A549 (cell line): Measurements from ENCODE around the gene PDLIM7. TPM values are rescaled to one million over a fixed set of nuclear protein-coding genes. Genes with fewer than 3 reads are reported as not detected.

Experiments used
- ATAC-seq, 2 experiments: fragments of 200-7000 bp in 1 of 2; fragments of >200 bp in 1 of 2; cut with Nextera tagmentation in 1 of 2; cut with Tn5 transposase in 1 of 2; 3 replicates each; pipeline versions ENCODE4 v1.8.0 to v1.9.1; 2018 to 2020; ENCODE audit warnings: mild to moderate bottlenecking in 1 of 2, moderate library complexity in 1 of 2
- CTCF ChIA-PET: fragments of 300-600 bp; sonication (Branson Sonifier 250); formaldehyde crosslinking; extraction: SDS; loops from one replicate; lab custom pipeline; 2021; ENCODE audit warnings: antibody characterized with exemption, inconsistent platforms; lab: Yijun Ruan, JAX
- POLR2A ChIA-PET: fragments of 350-600 bp; formaldehyde crosslinking; extraction: SDS; loops from one replicate; lab custom pipeline; 2021; ENCODE audit warnings: antibody characterized with exemption, inconsistent platforms; lab: Yijun Ruan, JAX
- DNase-seq, 2 experiments: peaks; one replicate each; pipeline versions ENCODE4 v3.0.0 to v3.0.0-alpha.2; 2011 to 2016; ENCODE audit warnings: low read depth in 1 of 2, low spot score in 1 of 2
- FAIRE-seq: peaks from 2 replicates; lab custom pipeline; 2011; peaks lifted over from hg19 to GRCh38; lab: Jason Lieb, UNC
- H3K27ac ChIP-seq, 2 experiments: fragments of >200 bp; sonication (Bioruptor Twin); formaldehyde crosslinking; 3 replicates each; pipeline ENCODE4 v1.5.1; 2016 to 2017
- H3K4me1 ChIP-seq: fragments of >200 bp; sonication (Bioruptor Twin); formaldehyde crosslinking; 3 replicates; pipeline ENCODE4 v1.6.1; 2016
- H3K4me2 ChIP-seq: fragments of >200 bp; sonication (Bioruptor Twin); formaldehyde crosslinking; 3 replicates; pipeline ENCODE4 v1.6.1; 2016
- H3K4me3 ChIP-seq: fragments of >200 bp; sonication (Bioruptor Twin); formaldehyde crosslinking; 3 replicates; pipeline ENCODE4 v1.5.1; 2016
- H3K9me3 ChIP-seq: fragments of >200 bp; sonication (Bioruptor Twin); formaldehyde crosslinking; 3 replicates; pipeline ENCODE4 v1.6.1; 2016
- ATOH8 ChIP-seq: fragments of 250-450 bp; sonication (Bioruptor Pico); IDR thresholded peaks from 2 replicates; pipeline ENCODE4 v1.5.0; 2020; ENCODE audit warnings: low read depth, mild to moderate bottlenecking, moderate library complexity
- BCL3 ChIP-seq: fragments of >200 bp; sonication (Bioruptor Twin); formaldehyde crosslinking; IDR thresholded peaks from 3 replicates; pipeline ENCODE4 v1.6.1; 2016
- BHLHE40 ChIP-seq: IDR thresholded peaks from 2 replicates; pipeline ENCODE4 v1.6.1; 2012; ENCODE audit warnings: low read depth, low read length, inconsistent platforms
- CTCF ChIP-seq: fragments of >200 bp; sonication (Bioruptor Twin); formaldehyde crosslinking; IDR thresholded peaks from 3 replicates; pipeline ENCODE4 v1.5.1; 2016
- EHMT2 ChIP-seq: fragments of 200-600 bp; sonication (generic); IDR thresholded peaks from 2 replicates; pipeline ENCODE4 v1.6.1; 2016; ENCODE audit warnings: antibody characterized with exemption, low read depth, mild to moderate bottlenecking, moderate library complexity
- ELK1 ChIP-seq: fragments of 150-350 bp; IDR thresholded peaks from 2 replicates; pipeline ENCODE4 v1.6.1; 2014; ENCODE audit warnings: low read depth, mild to moderate bottlenecking, low read length
- FOXS1 ChIP-seq: fragments of 250-450 bp; sonication (Bioruptor Pico); IDR thresholded peaks from 2 replicates; pipeline ENCODE4 v1.5.0; 2020; ENCODE audit warnings: mild to moderate bottlenecking, moderate library complexity
- HDAC2 ChIP-seq: fragments of 200-600 bp; sonication (generic); IDR thresholded peaks from 2 replicates; pipeline ENCODE4 v1.6.1; 2016
- HMGXB4 ChIP-seq: fragments of 250-450 bp; sonication (Bioruptor Pico); IDR thresholded peaks from 2 replicates; pipeline ENCODE4 v1.5.0; 2021; ENCODE audit warnings: mild to moderate bottlenecking, moderate library complexity, borderline replicate concordance
- HOXA7 ChIP-seq: fragments of 250-450 bp; sonication (Bioruptor Pico); IDR thresholded peaks from 2 replicates; pipeline ENCODE4 v1.5.0; 2020; ENCODE audit warnings: mild to moderate bottlenecking, moderate library complexity
- JUN ChIP-seq, 2 experiments: fragments of >200 bp; sonication (Bioruptor Twin); formaldehyde crosslinking; IDR thresholded peaks; 2 replicates in 1 of 2; 3 replicates in 1 of 2; pipeline ENCODE4 v1.6.1; 2016 to 2017
- JUNB ChIP-seq: fragments of >200 bp; sonication (Bioruptor Twin); formaldehyde crosslinking; IDR thresholded peaks from 2 replicates; pipeline ENCODE4 v1.6.1; 2016
- POLR2AphosphoS2 ChIP-seq: conservative IDR thresholded peaks from 2 replicates; pipeline ENCODE4 v1.6.1; 2012; ENCODE audit warnings: low read length, improper control_type of control experiment, inconsistent platforms
- RARB ChIP-seq: fragments of 250-450 bp; sonication (Bioruptor Pico); IDR thresholded peaks from 2 replicates; pipeline ENCODE4 v1.8.0; 2021; ENCODE audit warnings: mild to moderate bottlenecking, moderate library complexity
- REST ChIP-seq: fragments of 200-600 bp; sonication (generic); IDR thresholded peaks from 2 replicates; pipeline ENCODE4 v1.6.1; 2016; ENCODE audit warnings: antibody characterized with exemption, mild to moderate bottlenecking, moderate library complexity
- ZNF302 ChIP-seq: fragments of 250-450 bp; sonication (Bioruptor Pico); IDR thresholded peaks from 2 replicates; pipeline ENCODE4 v1.9.0; 2021; ENCODE audit warnings: inconsistent platforms, mild to moderate bottlenecking, moderate library complexity
- ZSCAN20 ChIP-seq: fragments of 250-450 bp; sonication (Bioruptor Pico); IDR thresholded peaks from 2 replicates; pipeline ENCODE4 v1.8.0; 2022; ENCODE audit warnings: mild to moderate bottlenecking, moderate library complexity
- WGBS: methylation state at CpG from one replicate; pipeline ENCODE4 v1.1.6; 2017; ENCODE audit errors: missing lambda C conversion rate; 5-methylcytosine and 5-hydroxymethylcytosine counted together
- polyA plus RNA-seq, 4 experiments: library from polyadenylated mRNA; depleted of rRNA in 3 of 4; stranded (reverse); fragments of >200 nt; fragmentation: RNase III in 1 of 4; extraction: RNeasy Plus Mini Kit Qiagen cat#74134 plus additional on column Dnase treatment in 1 of 4; gene quantifications; 2 replicates in 3 of 4; 3 replicates in 1 of 4; pipeline ENCODE4 v1.2.3, GENCODE V29; 2011 to 2017

PDLIM7 gene
- polyA plus RNA-seq, 2 of the 4 experiments (the other 2 are of a cell fraction): 30.7 to 124 TPM

- no peak for TF ChIP-seq BCL3
Observed at GRCh38 chr5:177459819-177460628, 37.4 kb downstream of the PDLIM7 start (continued).

GRCh38 chr5:177459357-177459756 lies 38.0 kb downstream of the PDLIM7 start:
- no peak for FAIRE-seq
- H3K4me3 ChIP-seq: no peak overlapping the region
- no peaks in the 10 kb centered on the region for H3K9me3 ChIP-seq
- CTCF ChIA-PET: interaction anchor here (1.2 to 25.5 kb wide), 6 partner anchors 11 to 345 kb away, joined by 3 to 871 read pairs (median 287); partner anchors contain the start of genes DBN1, F12, GRK6 and PDLIM7
- 87% methylated on average over 9 of the region's 11 CpGs for WGBS
- peaks cover 4% of the 10 kb centered on the region for H3K4me1 ChIP-seq
- no peak for TF ChIP-seq JUN (IDR thresholded peaks at IDR 0.05)
- no peak for TF ChIP-seq POLR2AphosphoS2
- no peak for TF ChIP-seq HOXA7 (CRISPR knock-in tag)
- no peak for TF ChIP-seq BHLHE40
- TF ChIP-seq ZSCAN20 (CRISPR knock-in tag): no peak
- no peak for TF ChIP-seq REST
- no peak for TF ChIP-seq HMGXB4 (CRISPR knock-in tag)
- no peak for TF ChIP-seq JUNB
- TF ChIP-seq ATOH8: no peak
- no peak for TF ChIP-seq ZNF302 (CRISPR knock-in tag)
- TF ChIP-seq RARB (CRISPR knock-in tag): no peak
- no peak for TF ChIP-seq FOXS1 (CRISPR knock-in tag)
- TF ChIP-seq BCL3: no peak
- no peak for TF ChIP-seq EHMT2
- TF ChIP-seq CTCF: no peak
- TF ChIP-seq HDAC2: no peak
- TF ChIP-seq ELK1: no peak
- H3K27ac ChIP-seq: no peak overlapping the region
- DNase-seq: no peak
- POLR2A ChIA-PET: no interaction called here
- no peak for ATAC-seq
- H3K4me2 ChIP-seq: no peak overlapping the region
